ENCODE results near the gene CCDC169.

- TF ChIP-seq ISL1 (CRISPR knock-in tag; IDR thresholded peaks at IDR 0.05) (no peak), ESRRG (CRISPR knock-in tag; IDR thresholded peaks at IDR 0.05) (no peak), GLIS3 (CRISPR knock-in tag; IDR thresholded peaks at IDR 0.05) (no peak), ARNTL (CRISPR knock-in tag; IDR thresholded peaks at IDR 0.05; ENCODE audit: borderline replicate concordance, low read depth) (no peak), ZNF70 (CRISPR knock-in tag; IDR thresholded peaks at IDR 0.05) (no peak)
Measured at GRCh38 chr13:36298535-36299068, 988 bp upstream of the CCDC169 start.
